PC-9 (cell line): ENCODE measurements around the gene SPON1.

Experiments used
- CTCF ChIP-seq: fragments of 200-600 bp; sonication (generic); conservative IDR thresholded peaks from 2 replicates; pipeline ENCODE4 v1.6.1; 2017; ENCODE audit warnings: mixed run types, antibody characterized with exemption, mild to moderate bottlenecking, moderate library complexity
- EZH2 ChIP-seq: fragments of 200-600 bp; sonication (generic); IDR thresholded peaks from 2 replicates; pipeline ENCODE4 v1.8.0; 2017; ENCODE audit warnings: antibody characterized with exemption, low read depth

- TF ChIP-seq CTCF = no peak
- no peak for TF ChIP-seq EZH2
Observed at GRCh38 chr11:14007566-14007965, 45.0 kb downstream of the SPON1 start.
